Psoas muscle (tissue), 8 donors: ENCODE measurements around the gene ATOSB. TPM values are rescaled to one million over a fixed set of nuclear protein-coding genes. Genes with fewer than 3 reads are reported as not detected.
A peak's percentile ranks its signal among the peaks of the same experiment; 100 is the strongest.

Source experiments
- ATAC-seq, 4 donors: fragments of 200-7000 bp; cut with Tn5 transposase; one replicate each; pipeline ENCODE4 v1.9.1; 2020; ENCODE audit warnings: moderate library complexity in 3 of 4, mild to moderate bottlenecking in 2 of 4
- DNase-seq, 2 donors: peaks; one replicate each; pipeline ENCODE4 v3.0.0-alpha.2; 2020
- H3K27ac ChIP-seq: fragments of 200-600 bp; one replicate; pipeline ENCODE4 v1.8.0; 2022
- H3K27me3 ChIP-seq, 3 donors: fragments of 200-600 bp in 1 of 3; one replicate each; pipeline versions ENCODE4 v1.6.1 to v1.8.0; 2013 to 2022; ENCODE audit warnings: low read length in 2 of 3, mild to moderate bottlenecking in 2 of 3, moderate library complexity in 1 of 3; ENCODE audit not compliant: insufficient read depth in 3 of 3
- H3K36me3 ChIP-seq, 2 donors: fragments of 200-600 bp in 1 of 2; one replicate each; pipeline versions ENCODE4 v1.6.1 to v1.8.0; 2013 to 2022; ENCODE audit warnings: low read depth in 1 of 2, mild to moderate bottlenecking in 1 of 2, moderate library complexity in 1 of 2; ENCODE audit not compliant: insufficient read depth in 1 of 2
- H3K4me1 ChIP-seq: fragments of 200-600 bp; one replicate; pipeline ENCODE4 v1.8.0; 2022
- H3K4me3 ChIP-seq: fragments of 200-600 bp; one replicate; pipeline ENCODE4 v1.8.0; 2022; ENCODE audit warnings: mild to moderate bottlenecking
- H3K9me3 ChIP-seq: fragments of 200-600 bp; one replicate; pipeline ENCODE4 v1.8.0; 2022
- WGBS, 3 donors: extraction: QIAGEN DNeasy Blood & Tissue Kit; methylation state at CpG; one replicate each; pipeline versions ENCODE4 v1.1.6 to v1.1.7; 2013; 5-methylcytosine and 5-hydroxymethylcytosine counted together
- intact Hi-C, 2 donors: fragments of 100-400 bp; cut with DNase I; formaldehyde crosslinking; loops; one replicate each; pipeline versions ENCODE4 v1.11.0 to v1.14.2; 2022
- polyA plus RNA-seq, 3 donors: library from polyadenylated mRNA; stranded (reverse); fragments of 200-250 nt; gene quantifications; one replicate each; pipeline ENCODE4 v1.2.3, GENCODE V29; 2013
- total RNA-seq, 4 donors: library from RNA; stranded (reverse); fragmentation: NEBNext Ultra II Directional in 2 of 4; extraction: Animal tissue kit (Norgen Biotek cat#: 25700) in 2 of 4; gene quantifications; one replicate each; pipeline versions ENCODE4 v1.2.1 to v1.2.4, GENCODE V29; 2021 to 2023
- TF ChIP-seq, protein P1 (sequence below): fragments of 200-600 bp; IDR thresholded peaks from one replicate; pipeline ENCODE4 v1.8.0; 2022; ENCODE audit warnings: antibody characterized with exemption
- donor health status: healthy with polysubstance abuse.
- donor health status: DM: no; HTN: no; CAD: no; lungs with moderate emphysema.
- donor health status: Bipolar disorder and iron deficiency.
- donor health status: healthy.
- donor health status: DM: yes; HTN: yes; CAD: no.
- donor health status: DM: no; HTN: no; CAD: no.
- donor health status: DM: no; HTN: no; CAD: no.
- donor health status: DM: yes; HTN: yes; CAD: no.

Gene ATOSB
- total and polyA plus RNA-seq, 7 donors = 9.1 to 27.6 (median 15.2) TPM

DNA sequence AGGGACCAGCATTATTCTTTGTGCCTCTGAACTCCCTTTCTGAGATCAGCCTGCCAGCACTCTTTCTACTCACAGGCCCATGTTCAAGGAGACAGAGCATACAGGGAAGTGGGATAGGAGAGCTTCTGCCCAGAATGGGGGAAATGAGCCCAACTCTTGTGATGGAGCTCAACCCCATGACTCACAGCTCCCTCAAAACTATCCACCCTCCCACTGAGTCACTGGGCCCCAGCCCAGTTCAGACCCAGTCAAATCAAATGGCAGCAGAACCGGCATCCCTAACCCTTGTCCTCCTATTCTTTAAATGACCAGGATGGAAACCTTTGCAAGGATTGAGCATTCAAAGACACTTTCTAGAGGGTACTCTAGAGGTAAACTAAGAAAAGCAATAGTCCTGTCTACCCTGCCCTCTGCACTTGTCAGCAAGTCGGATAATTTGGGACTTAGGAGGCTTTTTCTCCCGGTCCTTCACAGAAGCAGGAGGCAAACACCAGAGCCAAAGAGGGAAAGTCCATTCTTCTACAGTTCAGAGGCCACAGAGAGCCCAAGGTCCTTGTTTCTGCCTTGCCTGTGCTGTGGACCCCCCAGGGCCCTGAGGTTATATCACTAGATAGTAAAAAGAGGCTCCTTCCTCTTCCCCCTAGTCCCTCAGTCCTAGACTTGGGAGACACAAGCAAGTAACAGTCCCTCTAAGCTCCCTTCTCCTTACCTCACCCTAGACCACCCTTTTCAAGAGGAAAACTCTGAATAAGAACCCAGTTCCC is 3.2 kb downstream of the ATOSB start:
- no peaks in the 10 kb centered on the region for H3K9me3 ChIP-seq
- WGBS, 3 donors = 76 to 77% (median 76%) methylated on average over 3 of the region's 3 CpGs
- H3K27ac ChIP-seq = peak overlapping the region; percentile 98
- DNase-seq (peak; percentile 46 to 73), ATAC-seq (no peak)
- intact Hi-C loops = loop anchor here (10.0 kb wide), 2 partner anchors 262 to 272 kb away; no protein-coding TSS in a partner anchor
- TF ChIP-seq, protein P1, sequence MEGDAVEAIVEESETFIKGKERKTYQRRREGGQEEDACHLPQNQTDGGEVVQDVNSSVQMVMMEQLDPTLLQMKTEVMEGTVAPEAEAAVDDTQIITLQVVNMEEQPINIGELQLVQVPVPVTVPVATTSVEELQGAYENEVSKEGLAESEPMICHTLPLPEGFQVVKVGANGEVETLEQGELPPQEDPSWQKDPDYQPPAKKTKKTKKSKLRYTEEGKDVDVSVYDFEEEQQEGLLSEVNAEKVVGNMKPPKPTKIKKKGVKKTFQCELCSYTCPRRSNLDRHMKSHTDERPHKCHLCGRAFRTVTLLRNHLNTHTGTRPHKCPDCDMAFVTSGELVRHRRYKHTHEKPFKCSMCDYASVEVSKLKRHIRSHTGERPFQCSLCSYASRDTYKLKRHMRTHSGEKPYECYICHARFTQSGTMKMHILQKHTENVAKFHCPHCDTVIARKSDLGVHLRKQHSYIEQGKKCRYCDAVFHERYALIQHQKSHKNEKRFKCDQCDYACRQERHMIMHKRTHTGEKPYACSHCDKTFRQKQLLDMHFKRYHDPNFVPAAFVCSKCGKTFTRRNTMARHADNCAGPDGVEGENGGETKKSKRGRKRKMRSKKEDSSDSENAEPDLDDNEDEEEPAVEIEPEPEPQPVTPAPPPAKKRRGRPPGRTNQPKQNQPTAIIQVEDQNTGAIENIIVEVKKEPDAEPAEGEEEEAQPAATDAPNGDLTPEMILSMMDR = no peak
- H3K27me3 ChIP-seq = no peaks in the 10 kb centered on the region
- no peak overlapping the region for H3K4me3 ChIP-seq
- H3K36me3 ChIP-seq = peaks cover 0 to 13% of the 10 kb centered on the region in 2 donors
- peaks cover 24% of the 10 kb centered on the region for H3K4me1 ChIP-seq

DNA sequence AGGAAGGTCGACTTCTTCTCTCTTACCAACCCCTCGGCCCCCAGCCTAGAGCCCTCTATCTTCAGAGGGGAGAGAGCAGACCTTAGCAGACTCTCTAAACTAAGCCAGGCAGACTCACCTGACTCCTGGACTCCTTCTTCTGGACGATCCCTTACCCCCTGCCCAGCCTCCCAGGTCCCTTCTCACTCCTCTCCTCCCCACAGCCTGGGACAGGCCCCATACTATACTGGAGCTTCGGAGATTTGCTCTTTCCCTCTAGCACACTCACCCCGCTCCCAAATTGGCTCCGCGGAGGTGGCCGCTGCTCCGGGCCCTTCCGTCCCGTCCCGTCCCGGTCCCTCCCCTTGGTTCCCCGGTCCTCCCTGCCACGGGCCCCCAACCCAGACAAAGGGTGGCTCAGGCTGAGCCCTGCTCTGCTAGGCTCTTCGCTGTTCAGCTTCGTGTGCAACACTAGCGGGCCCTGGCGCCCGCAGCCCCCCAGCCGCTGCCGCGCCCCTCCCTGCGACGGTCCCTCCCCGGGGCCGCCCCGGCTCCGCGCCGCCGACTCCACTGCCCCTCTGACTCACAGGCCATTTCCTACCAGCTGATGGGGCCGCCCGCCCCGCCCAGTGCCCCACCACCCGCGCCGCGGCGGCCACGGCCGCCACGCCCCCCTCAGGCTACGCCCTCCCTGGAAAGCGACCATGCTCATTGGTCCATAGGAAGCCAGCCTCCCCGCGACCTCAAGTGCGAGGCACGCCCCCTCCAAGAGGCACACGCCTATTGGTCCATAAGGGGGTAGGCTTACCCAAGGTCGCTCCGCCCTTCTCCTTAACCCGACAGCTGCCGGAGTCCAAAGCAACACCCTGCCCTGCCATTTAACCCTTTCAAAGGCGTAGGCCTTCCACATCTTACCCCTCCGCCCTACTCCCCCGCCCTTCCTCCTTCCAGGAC is 4.4 kb downstream of the ATOSB start:
- H3K27me3 ChIP-seq = no peaks in the 10 kb centered on the region
- intact Hi-C loops = loop anchor here (10.0 kb wide), 2 partner anchors 264 to 274 kb away; no protein-coding TSS in a partner anchor
- 1% methylated on average over 43 to 57 of the region's 57 CpGs for WGBS, 3 donors
- DNase-seq (peak; percentile 98 to 99), ATAC-seq (peak; percentile 85 to 90 (median 89))
- peaks cover 0 to 25% of the 10 kb centered on the region in 2 donors for H3K36me3 ChIP-seq
- TF ChIP-seq, protein P1 = no peak
- H3K4me3 ChIP-seq = peak overlapping the region; percentile 89
- peaks cover 24% of the 10 kb centered on the region for H3K4me1 ChIP-seq
- H3K27ac ChIP-seq = peak overlapping the region; percentile 98
- no peaks in the 10 kb centered on the region for H3K9me3 ChIP-seq

DNA sequence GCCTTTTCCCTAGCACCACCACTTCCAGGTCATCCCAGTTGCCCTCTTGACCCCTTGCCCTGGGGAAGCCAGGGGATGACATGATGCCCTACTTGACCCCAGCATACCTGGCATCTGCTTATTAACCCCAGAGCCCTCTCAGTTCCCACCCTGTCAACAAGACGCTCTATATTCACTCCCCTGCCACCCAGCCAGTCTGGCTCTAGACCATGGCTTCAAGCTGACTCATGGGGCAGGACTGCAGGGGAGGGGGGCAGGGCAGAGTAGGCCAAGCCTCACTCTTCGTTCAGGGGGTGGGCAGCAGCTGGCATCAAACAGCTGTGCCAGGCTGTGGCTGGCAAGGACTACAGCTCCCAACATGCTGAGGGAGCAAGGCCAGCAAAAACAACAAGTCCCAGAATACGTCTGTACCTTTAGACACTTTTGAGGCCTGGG is 5.3 kb downstream of the ATOSB start:
- peak; percentile 57 to 72 for DNase-seq

DNA sequence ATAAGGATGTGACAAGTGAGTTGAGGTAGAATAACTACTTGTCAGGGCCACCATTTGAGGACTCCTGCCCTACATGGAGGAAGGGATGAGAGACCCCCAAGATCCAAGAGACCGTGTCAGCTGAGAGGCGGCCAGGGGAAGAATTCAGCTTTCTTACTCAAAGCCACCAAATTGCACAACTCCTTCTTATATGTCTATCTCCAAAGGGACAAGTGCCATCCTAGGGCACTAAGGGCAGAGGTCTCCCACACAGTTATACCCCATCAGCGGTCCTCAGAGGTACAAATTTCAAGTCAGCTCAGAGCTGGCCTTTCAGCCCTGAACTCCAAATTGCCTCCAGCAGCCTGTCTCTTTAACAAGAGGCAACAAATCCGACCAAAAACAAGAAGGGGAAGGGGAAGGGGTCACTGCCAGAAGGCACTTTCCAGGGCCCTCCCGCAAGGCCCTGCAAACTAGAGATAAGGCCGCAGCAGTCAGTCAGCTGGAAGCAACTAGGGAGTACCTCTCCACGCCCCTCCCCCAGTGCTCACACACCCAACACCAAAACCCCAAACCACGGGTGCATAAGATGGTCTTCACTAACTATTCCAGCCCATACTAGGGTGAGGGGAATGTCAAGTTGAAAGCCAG is 6.6 kb downstream of the ATOSB start:
- peaks cover 20% of the 10 kb centered on the region for H3K4me1 ChIP-seq
- H3K9me3 ChIP-seq = no peaks in the 10 kb centered on the region
- no peak overlapping the region for H3K4me3 ChIP-seq
- DNase-seq = no peak
- intact Hi-C loops = no loop called here
- H3K27me3 ChIP-seq = no peaks in the 10 kb centered on the region
- WGBS, 3 donors = 70 to 85% (median 70%) methylated on average over 7 to 8 of the region's 8 CpGs
- TF ChIP-seq, protein P1 = no peak
- no peak for ATAC-seq
- no peak overlapping the region for H3K27ac ChIP-seq
- H3K36me3 ChIP-seq = peaks cover 0 to 45% of the 10 kb centered on the region in 2 donors

More for the DNA sequence above, 5.3 kb downstream of the ATOSB start:
- no peaks in the 10 kb centered on the region for H3K27me3 ChIP-seq
- no peaks in the 10 kb centered on the region for H3K9me3 ChIP-seq
- peak; percentile 25 to 55 (median 40) for ATAC-seq
- H3K27ac ChIP-seq = peak overlapping the region; percentile 98
- intact Hi-C loops = loop anchor here (10.0 kb wide), 2 partner anchors 264 to 274 kb away; no protein-coding TSS in a partner anchor
- TF ChIP-seq, protein P1 = no peak
- 22 to 32% (median 24%) methylated on average over 3 of the region's 3 CpGs for WGBS, 3 donors
- H3K36me3 ChIP-seq = peaks cover 0 to 34% of the 10 kb centered on the region in 2 donors
- peaks cover 24% of the 10 kb centered on the region for H3K4me1 ChIP-seq
- peak overlapping the region; percentile 89 for H3K4me3 ChIP-seq
